Inflammatory macrophage treated with lipopolysaccharide for 4 hours (primary cell): ENCODE results near the gene IFITM10.
"Not testable (repeated sequence)": the region's sequence is repeated elsewhere in the genome, so short reads cannot be mapped to it uniquely, and the experiment has no call there.

ENCODE experiments used
- DNase-seq: peaks from one replicate; pipeline ENCODE4 v3.0.0-alpha.2; 2020

Gene IFITM10

DNA sequence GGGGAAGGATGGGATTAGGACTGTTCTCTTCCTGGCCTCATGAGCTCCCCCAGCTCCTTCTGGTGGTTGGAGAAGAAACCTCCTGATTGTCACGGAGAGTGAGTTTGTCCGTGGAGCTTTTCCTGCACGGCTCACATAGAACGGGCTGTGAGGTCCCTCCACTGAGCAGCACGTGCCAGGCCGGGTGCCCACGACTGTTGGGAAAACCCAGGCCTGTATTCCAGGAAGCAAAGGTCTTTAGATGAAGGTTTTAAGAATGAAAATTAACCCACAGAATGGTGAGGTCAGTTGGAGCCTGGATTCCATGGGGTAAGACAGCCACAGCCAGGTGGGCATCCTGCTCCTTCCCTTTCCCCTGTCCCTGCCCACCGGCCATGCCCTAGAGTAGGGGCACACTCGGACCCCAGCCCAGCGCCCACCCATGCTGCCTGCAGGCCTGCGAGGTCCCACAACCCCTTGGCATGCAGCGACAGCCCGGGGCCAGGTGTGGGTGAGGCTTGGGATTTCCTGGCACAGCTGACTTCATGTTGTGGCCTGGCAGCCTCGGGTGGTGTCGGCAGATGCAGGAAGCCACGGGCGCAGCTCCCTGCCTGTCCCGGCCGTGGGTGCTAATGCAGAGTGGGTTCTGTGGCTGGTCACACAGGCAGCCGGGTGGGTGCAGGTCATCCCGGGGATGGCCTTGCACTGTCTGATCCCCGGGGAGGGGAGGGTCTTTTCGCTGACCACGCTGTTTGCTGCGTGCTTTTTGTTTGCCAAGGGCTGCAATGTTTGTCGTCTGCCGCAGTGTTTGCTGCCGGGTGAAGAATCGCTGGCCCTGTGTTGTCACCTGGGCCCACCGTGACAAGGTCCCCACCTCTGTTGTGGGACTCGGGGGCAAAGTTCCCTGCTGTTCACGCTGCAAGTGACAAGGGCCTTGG lies 60.9 kb downstream of the IFITM10 start:
- DNase-seq, result not testable (repeated sequence)

DNA sequence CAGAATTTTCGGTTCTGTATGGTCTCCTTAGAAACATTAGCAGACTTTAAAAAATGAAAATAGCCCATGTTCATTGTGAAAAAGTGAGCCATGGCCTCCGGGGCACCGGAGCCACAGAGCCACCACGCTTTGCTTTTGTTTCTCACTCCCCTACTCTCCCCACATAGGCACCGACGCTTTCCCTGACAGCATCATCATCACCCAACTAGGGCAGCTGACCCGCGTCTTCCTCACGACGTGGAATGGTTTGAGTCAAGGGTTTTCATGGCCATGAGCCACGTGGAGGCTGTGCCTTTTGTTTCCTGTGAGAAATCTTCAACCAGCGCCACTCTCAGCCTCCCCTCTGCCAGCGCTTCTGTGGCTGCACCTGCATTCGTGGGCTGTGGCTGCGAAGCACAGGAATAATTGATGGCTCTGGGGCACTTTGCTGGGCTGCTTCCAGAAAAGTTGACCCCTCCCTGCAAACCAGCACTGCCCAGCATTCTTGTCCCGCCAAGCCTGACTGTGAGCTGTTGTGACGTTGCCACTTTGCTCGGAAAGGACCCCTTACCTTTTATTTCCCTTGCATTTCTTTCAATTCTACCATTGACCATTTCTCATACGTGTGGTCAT lies 62.0 kb downstream of the IFITM10 start:
- DNase-seq, result not testable (repeated sequence)

DNA sequence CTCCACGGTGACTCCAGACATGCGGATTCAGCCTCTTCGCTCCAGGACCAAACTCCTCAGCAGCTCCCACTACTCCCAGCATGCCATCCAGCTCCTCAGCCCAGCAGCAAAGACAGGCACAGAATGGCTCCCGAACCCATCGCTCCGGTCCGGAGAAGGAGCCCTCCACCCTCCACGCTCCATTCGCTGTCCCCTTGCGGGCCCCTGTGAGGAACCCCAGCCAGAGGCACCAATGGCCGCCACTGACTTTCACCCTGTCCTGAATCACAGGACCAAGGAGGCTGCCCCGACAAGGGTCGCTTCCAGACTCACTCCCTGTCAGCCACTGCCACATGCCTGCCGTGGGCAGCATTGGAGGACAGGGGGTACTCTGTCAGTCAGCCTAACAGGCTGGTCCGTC lies 64.2 kb downstream of the IFITM10 start:
- not testable (repeated sequence) for DNase-seq

DNA sequence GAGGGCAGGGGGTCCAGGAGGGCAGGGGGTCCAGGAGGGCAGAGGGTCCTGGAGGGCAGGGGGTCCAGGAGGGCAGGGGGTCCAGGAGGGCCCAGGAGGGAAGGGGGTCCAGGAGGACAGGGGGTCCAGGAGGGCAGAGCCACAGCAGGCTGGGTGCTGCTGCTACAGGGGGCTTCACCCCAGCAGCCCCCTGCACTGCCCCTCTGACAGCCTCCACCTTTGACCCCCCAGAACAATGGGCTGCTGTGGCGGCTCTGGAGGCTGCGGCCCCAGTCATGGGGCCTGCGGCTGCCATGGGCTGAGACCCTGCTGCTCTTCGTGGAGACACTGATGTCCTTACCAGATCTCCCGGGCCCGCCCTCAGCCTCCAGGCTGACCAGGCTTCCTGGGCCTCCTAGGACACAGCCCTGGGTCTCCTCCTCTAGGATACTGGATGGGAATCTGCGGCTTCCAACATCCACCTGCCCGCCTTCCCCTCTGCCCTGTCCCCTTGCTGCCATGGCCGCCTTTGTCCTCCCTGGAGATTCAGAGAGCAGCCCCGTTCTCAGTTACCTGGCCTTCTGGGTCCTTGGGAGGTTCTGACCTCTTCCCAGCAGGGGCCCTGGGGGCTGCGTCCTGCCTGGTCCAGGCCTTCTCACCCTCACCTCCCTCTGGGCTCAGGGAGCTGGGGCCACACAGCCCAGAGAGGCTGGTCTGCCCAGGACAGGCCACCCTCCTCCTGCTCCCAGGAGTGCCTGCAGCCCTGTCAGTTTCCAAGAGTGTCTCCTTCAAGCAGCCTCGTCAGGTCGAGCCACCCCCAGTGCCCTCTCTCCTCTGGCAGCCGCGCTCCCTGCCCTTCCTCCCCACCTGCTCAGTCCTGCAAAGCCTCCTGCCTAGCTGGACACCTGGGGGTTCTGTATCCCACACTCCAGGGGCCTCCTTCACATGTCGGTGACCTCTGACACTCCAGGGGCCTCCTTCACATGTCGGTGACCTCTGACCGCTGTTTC lies 65.2 kb downstream of the IFITM10 start:
- not testable (repeated sequence) for DNase-seq

DNA sequence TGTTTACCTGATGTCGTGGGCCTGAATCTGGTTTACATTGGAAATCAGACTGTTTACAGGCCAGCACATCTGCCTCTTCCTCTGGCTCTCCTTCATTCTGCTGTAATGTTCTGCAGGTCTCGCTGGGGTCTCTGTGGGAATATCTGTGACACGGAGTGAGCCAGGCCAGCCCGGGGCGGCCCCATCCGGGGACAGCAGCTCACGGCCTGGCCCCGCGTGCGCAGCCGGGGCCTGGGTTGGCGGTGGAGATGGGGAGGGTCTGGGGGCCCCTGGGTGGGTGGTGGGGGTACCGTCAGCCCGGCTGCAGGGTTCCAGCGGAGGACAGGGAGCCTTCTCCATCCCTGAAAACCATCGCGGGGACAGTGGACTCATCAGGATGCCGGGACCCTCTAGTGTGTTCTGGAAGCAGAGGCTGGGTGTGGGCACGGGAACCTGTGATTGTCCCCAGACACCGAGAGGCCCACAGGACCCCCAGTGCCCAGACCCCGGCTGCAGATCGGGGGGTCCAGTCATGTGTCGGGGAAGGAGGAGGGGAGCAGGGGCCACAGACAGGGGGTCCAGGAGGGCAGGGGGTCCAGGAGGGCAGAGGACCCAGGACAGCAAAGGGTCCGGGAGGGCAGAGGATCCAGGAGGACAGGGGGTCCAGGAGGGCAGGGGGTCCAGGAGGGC lies 66.4 kb downstream of the IFITM10 start:
- DNase-seq, result not testable (repeated sequence)

DNA sequence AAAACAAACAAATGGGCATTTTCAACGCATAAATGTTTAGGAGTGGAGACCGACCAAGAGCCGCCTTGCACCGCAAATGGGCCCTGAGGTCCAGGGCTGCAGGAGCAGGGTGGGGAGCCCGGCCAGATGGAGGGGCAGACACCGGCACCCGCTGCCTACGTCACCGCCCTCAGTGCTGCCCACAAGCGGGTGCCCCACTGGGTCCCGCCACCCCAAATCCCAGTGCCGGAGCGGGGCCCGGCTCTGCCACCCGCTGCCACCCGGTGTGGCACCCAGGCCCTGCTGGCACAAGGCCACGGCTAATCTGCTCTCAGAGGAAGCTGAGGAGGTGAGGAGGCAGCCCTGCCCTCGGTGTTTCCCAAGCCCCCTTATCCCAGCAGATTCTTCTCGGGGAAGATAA lies 67.2 kb downstream of the IFITM10 start:
- not testable (repeated sequence) for DNase-seq
